Heart left ventricle (tissue), 13 donors: ENCODE measurements around the gene UVRAG.

Experiments
- POLR2A ChIP-seq, 2 donors: fragments of 450-650 bp; IDR thresholded peaks; one replicate each; pipeline ENCODE4 v1.6.1; 2017; ENCODE audit warnings: antibody characterized with exemption in 2 of 2, mild to moderate bottlenecking in 2 of 2, moderate library complexity in 2 of 2
- TF ChIP-seq, protein P1 (sequence below), 12 donors: fragments of 200-600 bp; sonication (generic) in 4 of 12; IDR thresholded peaks; one replicate each; pipeline versions ENCODE4 v1.5.0 to v1.8.0; 2018 to 2022; ENCODE audit warnings: antibody characterized with exemption in 12 of 12, mild to moderate bottlenecking in 5 of 12
- donor health status: ischemic (EF 13 %, LVEDD 7.1; RV severe dilation, severe dysfunction).
- donor health status: DM: no; HTN: yes; CAD: no.
- donor health status: DM: no; HTN: no; CAD: no.
- donor health status: ischemic (EF 25% LVEDD 6.9; RV normal size, moderate dysfunction).
- donor health status: ischemic (EF 25% LVEDD 5.7; RV mildly dilated, moderate dysfunction).
- donor health status: ischemic (EF 35%, LVEDD 5.7; RV mildly dilated, moderate dysfunction).
- donor health status: nonischemic (EF 11% LVEDD 7.7; RV severe dilation, severe dysfunction).
- donor health status: DM: yes; HTN: yes; CAD: no.
- donor health status: PGD.
- donor health status: ischemic (EF 29% LVEDD 5.4; RV normal size, mild dysfunction).
- donor health status: nonischemic (EF 23%, LVEDD 6.1; RV moderate dilation, normal function).

DNA sequence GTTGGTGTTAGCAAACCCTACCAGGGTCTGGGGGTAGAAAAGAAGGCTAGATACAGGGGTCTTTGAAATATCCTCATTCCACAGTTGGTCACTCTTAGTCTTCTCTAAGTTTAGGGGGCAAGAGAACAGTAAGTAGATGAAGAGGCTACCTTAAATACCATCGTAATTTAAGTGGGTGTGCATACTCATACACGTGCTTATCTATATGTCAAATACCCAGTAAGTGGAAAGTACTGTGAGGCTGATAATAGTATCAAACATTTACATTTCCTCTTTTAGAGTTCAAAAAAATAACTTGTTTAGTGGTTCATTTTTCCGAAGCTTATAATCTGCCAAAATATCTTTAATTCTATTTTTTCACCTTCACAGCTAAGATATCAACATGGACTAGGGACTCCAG lies 300.5 kb downstream of the UVRAG start:
- TF ChIP-seq POLR2A (IDR thresholded peaks at IDR 0.05), result no peak
- TF ChIP-seq, protein P1, sequence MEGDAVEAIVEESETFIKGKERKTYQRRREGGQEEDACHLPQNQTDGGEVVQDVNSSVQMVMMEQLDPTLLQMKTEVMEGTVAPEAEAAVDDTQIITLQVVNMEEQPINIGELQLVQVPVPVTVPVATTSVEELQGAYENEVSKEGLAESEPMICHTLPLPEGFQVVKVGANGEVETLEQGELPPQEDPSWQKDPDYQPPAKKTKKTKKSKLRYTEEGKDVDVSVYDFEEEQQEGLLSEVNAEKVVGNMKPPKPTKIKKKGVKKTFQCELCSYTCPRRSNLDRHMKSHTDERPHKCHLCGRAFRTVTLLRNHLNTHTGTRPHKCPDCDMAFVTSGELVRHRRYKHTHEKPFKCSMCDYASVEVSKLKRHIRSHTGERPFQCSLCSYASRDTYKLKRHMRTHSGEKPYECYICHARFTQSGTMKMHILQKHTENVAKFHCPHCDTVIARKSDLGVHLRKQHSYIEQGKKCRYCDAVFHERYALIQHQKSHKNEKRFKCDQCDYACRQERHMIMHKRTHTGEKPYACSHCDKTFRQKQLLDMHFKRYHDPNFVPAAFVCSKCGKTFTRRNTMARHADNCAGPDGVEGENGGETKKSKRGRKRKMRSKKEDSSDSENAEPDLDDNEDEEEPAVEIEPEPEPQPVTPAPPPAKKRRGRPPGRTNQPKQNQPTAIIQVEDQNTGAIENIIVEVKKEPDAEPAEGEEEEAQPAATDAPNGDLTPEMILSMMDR (IDR thresholded peaks at IDR 0.05), result no peak
